Measurements from ENCODE around the gene GRIN2C. TPM values are rescaled to one million over a fixed set of nuclear protein-coding genes. Genes with fewer than 3 reads are reported as not detected.

The GRIN2C gene
- total RNA-seq, 2 experiments from 2014 or later = not detected

DNA sequence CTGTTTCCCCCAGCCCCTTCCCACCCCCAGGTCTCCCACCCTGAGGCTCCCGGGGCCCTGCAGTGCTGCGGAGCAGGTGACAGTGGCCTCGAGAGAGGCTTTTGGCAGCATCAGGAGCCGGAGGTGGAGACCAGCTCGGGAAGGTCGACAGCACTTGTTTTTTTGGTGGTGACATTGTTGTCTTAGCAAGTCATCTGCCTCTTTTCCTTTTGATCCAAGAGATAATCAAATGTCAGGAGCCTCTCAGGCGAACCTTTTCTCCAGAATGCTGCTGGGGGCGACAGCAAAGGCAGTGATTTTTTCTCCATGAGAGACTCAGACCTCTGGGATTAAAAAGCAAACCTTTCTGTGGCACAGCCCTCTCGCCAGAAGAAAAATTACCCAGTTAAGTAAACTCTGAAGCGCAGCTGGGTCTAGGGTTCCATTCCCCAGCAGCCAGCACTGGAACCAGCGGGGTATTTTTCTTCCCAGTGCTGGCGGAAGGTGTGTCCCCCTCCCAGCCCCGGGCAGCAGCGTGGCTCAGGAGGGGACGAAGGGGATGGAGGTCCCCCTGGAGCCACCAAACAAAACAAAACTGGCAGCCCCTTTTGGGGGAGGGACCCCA, 37.2 kb downstream of the GRIN2C start:
- POLR2A ChIA-PET = no interaction called here
- peaks cover 66% of the 10 kb centered on the region for H3K36me3 ChIP-seq (ENCODE audit: insufficient read depth, low read length)
- intact Hi-C loops (cut with DNase I, micrococcal nuclease) = no loop called here
- H3K4me1 ChIP-seq (ENCODE audit: insufficient read depth, low read length) = no peaks in the 10 kb centered on the region
- no peak overlapping the region for H3K4me3 ChIP-seq (ENCODE audit: low read length)
- H3K9me3 ChIP-seq (ENCODE audit: control insufficient read depth in 1 of 2, insufficient read depth in 1 of 2, low read length in 2 of 2) = no peaks in the 10 kb centered on the region
- Mint-ChIP-seq H3K9me3 (no peaks in the 10 kb centered on the region), H3K27ac (no peak overlapping the region), H3K4me3 (no peak overlapping the region), H3K27me3 (no peaks in the 10 kb centered on the region), H3K4me1 (ENCODE audit: low read depth) (no peaks in the 10 kb centered on the region), H3K36me3 (ENCODE audit: low read depth) (peaks cover 50% of the 10 kb centered on the region)
- ATAC-seq (ENCODE audit: poor library complexity) (no peak), DNase-seq (no peak)
- H3K27ac ChIP-seq (ENCODE audit: low read depth in 1 of 2, low read length in 2 of 2) = no peak overlapping the region
- H3K27me3 ChIP-seq (ENCODE audit: control insufficient read depth in 1 of 2, insufficient read depth in 2 of 2, low read length in 2 of 2) = no peaks in the 10 kb centered on the region
- no peak for TF ChIP-seq CTCF (IDR thresholded peaks at IDR 0.05)
- CTCF ChIA-PET = no interaction called here

DNA sequence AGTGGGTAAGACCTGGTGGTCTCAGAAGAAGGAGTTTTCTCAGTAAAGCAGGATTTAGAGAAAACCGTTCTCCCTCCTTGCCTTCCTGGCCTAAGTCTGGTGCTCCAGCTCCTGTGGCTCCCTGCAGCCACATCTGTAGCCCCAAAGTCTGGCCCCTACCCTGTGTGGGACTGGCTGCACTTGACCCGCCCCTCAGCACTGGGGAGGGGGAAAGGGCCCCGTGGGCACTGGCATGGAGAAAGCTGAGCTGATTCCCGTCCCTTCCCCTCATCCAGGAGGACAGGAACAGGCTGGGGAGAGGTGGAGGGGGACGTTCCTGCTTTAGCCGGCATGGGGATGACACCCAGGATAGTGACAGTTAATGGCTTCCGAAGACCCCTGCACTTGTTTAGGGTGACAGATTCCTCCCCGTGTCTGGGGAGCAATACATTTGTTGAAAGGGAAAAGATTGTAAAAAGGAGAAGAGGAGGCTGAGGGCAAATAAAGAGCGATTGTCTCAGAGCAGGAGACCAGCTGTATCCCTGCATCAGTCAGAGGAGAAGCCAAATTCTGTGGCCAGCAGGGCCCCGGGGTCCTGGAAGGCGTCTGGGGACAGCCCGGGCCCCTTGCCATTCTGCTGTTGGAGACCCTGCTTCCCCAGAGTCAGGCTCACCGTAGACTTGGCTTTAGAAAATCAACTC, 37.9 kb downstream of the GRIN2C start:
- Histone ChIP-seq H3K27me3 (ENCODE audit: control insufficient read depth in 1 of 2, insufficient read depth in 2 of 2, low read length in 2 of 2) (no peaks in the 10 kb centered on the region), H3K36me3 (ENCODE audit: insufficient read depth, low read length) (peaks cover 71% of the 10 kb centered on the region), H3K4me1 (ENCODE audit: insufficient read depth, low read length) (no peaks in the 10 kb centered on the region), H3K27ac (ENCODE audit: low read depth in 1 of 2, low read length in 2 of 2) (no peak overlapping the region), H3K9me3 (ENCODE audit: control insufficient read depth in 1 of 2, insufficient read depth in 1 of 2, low read length in 2 of 2) (no peaks in the 10 kb centered on the region), H3K4me3 (ENCODE audit: low read length) (no peak overlapping the region)
- ATAC-seq (ENCODE audit: poor library complexity) (no peak), DNase-seq (no peak)
- Mint-ChIP-seq H3K27me3 (no peaks in the 10 kb centered on the region), H3K36me3 (ENCODE audit: low read depth) (peaks cover 52% of the 10 kb centered on the region), H3K9me3 (no peaks in the 10 kb centered on the region), H3K4me1 (ENCODE audit: low read depth) (no peaks in the 10 kb centered on the region), H3K4me3 (no peak overlapping the region), H3K27ac (no peak overlapping the region)
- no peak for TF ChIP-seq CTCF (IDR thresholded peaks at IDR 0.05)
- intact Hi-C loops (cut with DNase I, micrococcal nuclease) = no loop called here
- CTCF ChIA-PET = no interaction called here
- POLR2A ChIA-PET = no interaction called here

GRCh38 chr17:74819801-74820436, 39.8 kb downstream of the GRIN2C start:
- no peaks in the 10 kb centered on the region for H3K9me3 Mint-ChIP-seq
- intact Hi-C loops (cut with DNase I, micrococcal nuclease) = no loop called here
- no peaks in the 10 kb centered on the region for H3K4me1 ChIP-seq (ENCODE audit: insufficient read depth, low read length)
- ChIA-PET CTCF (no interaction called here), POLR2A (no interaction called here)
- no peaks in the 10 kb centered on the region for H3K27me3 Mint-ChIP-seq
- H3K36me3 ChIP-seq (ENCODE audit: insufficient read depth, low read length) = peaks cover 67% of the 10 kb centered on the region
- TF ChIP-seq CTCF (IDR thresholded peaks at IDR 0.05) = no peak
- no peaks in the 10 kb centered on the region for H3K4me1 Mint-ChIP-seq (ENCODE audit: low read depth)
- no peaks in the 10 kb centered on the region for H3K27me3 ChIP-seq (ENCODE audit: control insufficient read depth in 1 of 2, insufficient read depth in 2 of 2, low read length in 2 of 2)
- ATAC-seq (ENCODE audit: poor library complexity) = no peak
- H3K9me3 ChIP-seq (ENCODE audit: control insufficient read depth in 1 of 2, insufficient read depth in 1 of 2, low read length in 2 of 2) = no peaks in the 10 kb centered on the region
- H3K27ac Mint-ChIP-seq = no peak overlapping the region
- no peak overlapping the region for H3K4me3 Mint-ChIP-seq
- peaks cover 48% of the 10 kb centered on the region for H3K36me3 Mint-ChIP-seq (ENCODE audit: low read depth)
- no peak for DNase-seq
- no peak overlapping the region for H3K27ac ChIP-seq (ENCODE audit: low read depth in 1 of 2, low read length in 2 of 2)
- H3K4me3 ChIP-seq (ENCODE audit: low read length) = no peak overlapping the region
